ENCODE measurements around the gene ZNF599.
"Not testable (repeated sequence)": the region's sequence is repeated elsewhere in the genome, so short reads cannot be mapped to it uniquely, and the experiment has no call there.

The ZNF599 gene

GRCh38 chr19:34772697-34773554 lies at the start of gene ZNF599:
Gene ZNF599, minus strand, starts transcription at chr19:34773215. Its CDS starts 374 bp downstream, at chr19:34772841.
- peak; percentile 95 for DNase-seq

GRCh38 chr19:34818270-34818669 lies 45.3 kb upstream of the ZNF599 start:
- no peak for DNase-seq

GRCh38 chr19:34816708-34817107 lies 43.7 kb upstream of the ZNF599 start:
- no peak for DNase-seq

GRCh38 chr19:34808566-34808965 lies 35.6 kb upstream of the ZNF599 start:
- DNase-seq, result no peak

GRCh38 chr19:34806976-34807860 lies 34.2 kb upstream of the ZNF599 start:
- no peak for DNase-seq

- DNase-seq, result no peak
Observed at GRCh38 chr19:34804115-34804514, 31.1 kb upstream of the ZNF599 start.

- not testable (repeated sequence) for DNase-seq
Observed at GRCh38 chr19:34796953-34797352, 23.9 kb upstream of the ZNF599 start.

GRCh38 chr19:34794066-34794960 lies 21.3 kb upstream of the ZNF599 start:
- DNase-seq, result no peak

GRCh38 chr19:34793565-34793964 lies 20.6 kb upstream of the ZNF599 start:
- DNase-seq, result no peak

GRCh38 chr19:34788074-34788473 lies 15.1 kb upstream of the ZNF599 start:
- DNase-seq, result no peak

- no peak for DNase-seq
Observed at GRCh38 chr19:34787059-34787824, 14.2 kb upstream of the ZNF599 start.

GRCh38 chr19:34786236-34786635 lies 13.2 kb upstream of the ZNF599 start:
- no peak for DNase-seq

- DNase-seq, result no peak
Observed at GRCh38 chr19:34779652-34780051, 6.6 kb upstream of the ZNF599 start.

GRCh38 chr19:34778342-34778741 lies 5.3 kb upstream of the ZNF599 start:
- no peak for DNase-seq

- no peak for DNase-seq
Observed at GRCh38 chr19:34774857-34775256, 1.8 kb upstream of the ZNF599 start.

GRCh38 chr19:34773555-34773864 lies 495 bp upstream of the ZNF599 start:
- DNase-seq, result no peak

- no peak for DNase-seq
Observed at GRCh38 chr19:34767951-34768350, 5.1 kb downstream of the ZNF599 start.

- DNase-seq, result no peak
Observed at GRCh38 chr19:34766386-34766785, 6.6 kb downstream of the ZNF599 start.

- DNase-seq, result no peak
Observed at GRCh38 chr19:34759218-34759917, 13.6 kb downstream of the ZNF599 start.

GRCh38 chr19:34757441-34757840 lies 15.6 kb downstream of the ZNF599 start:
- DNase-seq, result no peak

- DNase-seq, result no peak
Observed at GRCh38 chr19:34744896-34745690, 27.9 kb downstream of the ZNF599 start.

Measured in activated CD8-positive, alpha-beta memory T cell treated with anti-CD3 and anti-CD28 coated beads, Interleukin-2, amount 50 U/mL, for 48 hours (primary cell).